ENCODE measurements around the gene KCNJ6. TPM values are rescaled to one million over a fixed set of nuclear protein-coding genes. Genes with fewer than 3 reads are reported as not detected.
"Not testable (repeated sequence)": the region's sequence is repeated elsewhere in the genome, so short reads cannot be mapped to it uniquely, and the experiment has no call there.

Gene KCNJ6
- polyA plus RNA-seq, 3 donors = 0.19 to 0.36 (median 0.25) TPM

DNA sequence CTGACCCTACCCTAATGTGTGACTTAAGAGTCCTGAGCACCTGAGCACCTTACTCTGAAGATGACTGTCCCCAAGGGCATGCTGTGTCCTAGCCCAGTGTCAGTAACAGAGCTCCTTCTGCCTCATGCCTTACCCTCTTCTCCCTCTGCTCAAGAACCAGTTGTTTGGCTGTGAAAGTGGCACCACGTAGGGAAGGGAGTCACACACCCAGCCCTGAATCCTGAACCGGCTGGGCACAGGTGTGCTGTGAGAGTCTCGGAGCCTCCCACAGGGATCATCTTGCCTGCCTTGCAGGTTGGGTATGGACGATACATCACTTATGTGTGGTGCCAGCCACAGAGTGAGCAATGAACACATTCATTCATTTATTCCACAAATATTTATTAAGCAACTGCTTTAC, 329.1 kb downstream of the KCNJ6 start:
- no peak for DNase-seq (ENCODE audit: low read depth in 3 of 3, low spot score in 2 of 3)

DNA sequence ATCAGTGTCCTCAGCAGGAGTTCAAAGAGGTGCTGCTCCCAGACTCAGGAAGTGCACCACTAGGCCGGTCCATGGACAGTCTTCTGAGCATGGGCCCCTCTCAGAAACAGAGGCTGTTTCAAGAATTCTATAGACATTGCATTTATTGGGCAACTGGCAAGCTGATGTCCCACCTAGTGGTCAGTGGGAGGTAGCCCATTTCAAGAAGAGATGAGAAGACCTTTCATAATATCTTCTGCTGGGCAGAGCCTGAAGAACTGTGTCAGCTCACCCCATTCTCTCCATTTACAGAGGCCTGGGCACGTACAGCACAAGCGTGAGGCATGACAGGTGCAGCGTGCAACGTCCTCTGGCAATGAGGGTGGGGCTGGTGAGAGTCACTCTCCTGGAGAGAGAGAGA, 333.7 kb downstream of the KCNJ6 start:
- no peak for DNase-seq (ENCODE audit: low read depth in 3 of 3, low spot score in 2 of 3)

DNA sequence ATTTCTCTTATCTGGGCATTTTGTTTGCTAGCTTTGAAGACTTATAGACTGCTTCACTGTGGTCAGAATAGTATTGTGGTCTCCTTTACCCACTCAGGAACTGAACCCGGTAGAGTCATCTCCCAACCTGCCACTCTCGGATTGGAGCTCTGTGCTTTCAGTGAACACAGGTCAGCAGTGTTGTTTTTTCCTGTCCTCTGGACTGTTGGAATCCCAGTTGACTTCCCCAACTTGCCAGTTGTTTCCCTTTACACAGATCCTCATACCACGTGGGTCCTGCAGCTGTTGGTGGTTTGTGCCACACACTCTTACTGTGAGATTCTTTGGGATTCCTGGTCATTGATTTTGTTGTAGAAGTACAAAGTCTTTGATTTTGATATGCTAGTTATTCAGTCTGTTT, 335.6 kb downstream of the KCNJ6 start:
- DNase-seq (ENCODE audit: low read depth in 3 of 3, low spot score in 2 of 3) = no peak

DNA sequence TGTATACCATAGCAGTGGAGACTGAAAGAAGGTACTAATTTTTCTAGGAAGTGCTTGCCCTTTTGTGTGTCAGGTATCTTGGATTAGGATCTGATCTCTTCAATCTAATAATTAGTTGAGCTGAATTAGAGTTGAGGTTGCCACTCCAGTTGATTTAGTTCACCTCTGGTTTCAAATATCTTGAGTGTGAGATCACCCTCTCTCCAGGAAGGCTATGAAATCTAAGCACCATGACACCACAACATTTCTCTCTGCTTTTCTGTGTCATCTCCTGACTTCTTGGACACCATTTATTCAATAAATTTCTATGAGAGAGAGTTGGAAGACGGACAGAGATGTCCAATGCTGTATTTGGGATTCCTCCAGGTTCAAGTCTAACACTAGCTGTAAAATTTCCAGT, 336.9 kb downstream of the KCNJ6 start:
- DNase-seq (ENCODE audit: low read depth in 3 of 3, low spot score in 2 of 3) = no peak

DNA sequence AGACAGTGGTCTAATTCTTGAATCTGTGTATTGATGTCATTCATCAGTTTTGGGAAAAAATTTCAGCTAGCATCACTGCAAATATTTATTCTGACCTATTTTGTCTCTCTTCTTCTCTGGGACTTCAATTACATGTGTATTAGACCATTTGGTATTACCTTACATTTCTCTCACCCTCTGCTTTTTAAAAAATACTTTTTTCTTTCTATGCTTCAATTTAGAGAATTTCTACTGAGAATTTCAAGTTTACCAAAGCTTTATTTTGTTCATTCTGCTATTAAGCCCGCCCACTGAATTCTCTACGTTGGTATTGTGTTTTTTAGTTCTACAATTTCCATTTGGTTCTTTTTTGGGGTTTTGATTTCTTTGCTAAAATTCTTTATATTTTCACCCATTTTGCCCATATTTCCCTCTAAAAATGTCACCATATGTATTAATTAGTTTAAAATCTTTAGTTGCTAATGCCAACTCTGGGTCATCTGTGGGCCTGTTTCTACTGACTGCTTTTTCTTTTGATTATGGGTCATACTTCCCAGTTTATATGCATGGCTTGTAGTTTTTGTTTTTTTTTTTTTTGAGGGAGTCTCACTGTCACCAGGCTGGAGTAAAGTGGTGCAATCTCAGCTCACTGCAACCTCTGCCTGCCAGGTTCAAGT, 337.7 kb downstream of the KCNJ6 start:
- DNase-seq (ENCODE audit: low read depth in 3 of 3, low spot score in 2 of 3) = no peak

DNA sequence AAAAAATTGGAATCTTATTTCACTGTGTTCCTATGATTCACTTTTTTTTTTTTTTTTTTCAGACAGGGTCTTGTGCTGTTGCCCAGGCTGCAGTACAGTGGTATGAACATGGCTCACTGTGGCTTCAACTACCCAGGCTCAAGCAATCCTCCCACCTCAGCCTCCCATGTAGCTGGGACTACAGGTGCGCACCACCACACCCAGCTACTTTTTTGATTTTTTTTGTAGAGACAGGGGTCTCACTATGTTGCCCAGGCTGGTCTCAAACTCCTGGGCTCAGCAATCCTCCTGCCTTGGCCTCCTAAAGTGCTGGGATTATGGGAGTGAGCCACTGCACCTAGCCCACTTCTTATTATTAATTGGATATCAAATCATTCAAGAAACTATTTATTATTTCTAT, 339.3 kb downstream of the KCNJ6 start:
- not testable (repeated sequence) for DNase-seq (ENCODE audit: low read depth in 3 of 3, low spot score in 2 of 3)

DNA sequence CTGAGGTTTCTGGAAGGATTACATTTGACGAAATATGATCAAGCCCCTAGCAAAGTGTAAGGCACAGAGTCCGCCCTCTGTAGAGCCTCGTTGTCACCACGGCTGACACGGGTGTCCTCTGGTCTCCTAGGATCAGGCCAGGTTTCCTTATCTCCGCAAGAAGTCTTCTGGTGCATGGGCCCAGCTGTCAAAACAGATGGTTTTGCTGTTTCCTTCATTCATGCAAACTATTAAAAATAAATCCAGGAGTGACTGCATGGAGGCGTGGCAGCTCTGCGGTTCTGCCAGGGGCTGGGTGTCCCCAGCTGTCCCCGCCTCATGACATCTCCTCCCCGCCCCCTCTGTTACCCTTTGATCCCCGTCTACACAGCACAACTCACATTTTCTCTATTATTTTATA, 340.7 kb downstream of the KCNJ6 start:
- no peak for DNase-seq (ENCODE audit: low read depth in 3 of 3, low spot score in 2 of 3)

DNA sequence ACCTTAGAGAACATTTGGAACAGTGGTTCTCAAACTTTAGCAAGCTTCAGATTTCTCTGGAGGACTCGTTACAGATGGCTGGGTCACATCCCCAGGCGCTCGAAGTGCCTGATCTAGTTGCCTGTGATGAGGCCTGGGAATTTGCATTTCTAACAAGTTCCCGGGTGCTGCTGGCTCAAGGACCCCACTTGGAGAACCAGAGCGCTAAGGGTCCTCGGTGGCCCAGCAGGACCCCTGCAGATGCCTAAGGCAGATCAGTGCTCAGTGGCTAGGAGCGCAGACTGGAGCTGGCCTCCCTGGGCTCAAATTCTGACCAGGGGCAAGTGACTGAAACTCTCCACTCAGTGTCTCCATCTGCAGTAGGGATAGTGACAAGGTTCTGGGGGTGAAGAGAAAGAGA, 341.5 kb downstream of the KCNJ6 start:
- no peak for DNase-seq (ENCODE audit: low read depth in 3 of 3, low spot score in 2 of 3)

DNA sequence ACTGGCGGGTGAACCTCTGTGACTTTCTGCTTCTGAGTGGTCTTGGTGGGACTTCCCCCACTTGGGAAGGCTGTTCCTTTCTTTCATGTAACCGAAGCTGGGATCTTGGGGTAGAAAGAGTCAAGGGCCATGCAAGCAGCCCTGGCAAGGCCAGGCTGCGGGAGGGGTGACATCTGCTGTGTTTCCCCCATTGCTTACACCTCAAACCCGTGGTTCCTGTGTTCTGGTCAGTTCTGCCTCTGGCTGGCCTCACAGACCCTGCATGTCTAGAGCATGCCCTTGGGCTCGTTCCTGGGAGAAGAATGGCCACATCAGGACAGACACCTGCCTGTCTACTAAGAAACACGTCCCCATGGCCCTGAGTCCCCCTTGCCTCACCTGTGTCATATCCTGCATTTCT, 341.9 kb downstream of the KCNJ6 start:
- DNase-seq (ENCODE audit: low read depth in 3 of 3, low spot score in 2 of 3) = no peak

DNA sequence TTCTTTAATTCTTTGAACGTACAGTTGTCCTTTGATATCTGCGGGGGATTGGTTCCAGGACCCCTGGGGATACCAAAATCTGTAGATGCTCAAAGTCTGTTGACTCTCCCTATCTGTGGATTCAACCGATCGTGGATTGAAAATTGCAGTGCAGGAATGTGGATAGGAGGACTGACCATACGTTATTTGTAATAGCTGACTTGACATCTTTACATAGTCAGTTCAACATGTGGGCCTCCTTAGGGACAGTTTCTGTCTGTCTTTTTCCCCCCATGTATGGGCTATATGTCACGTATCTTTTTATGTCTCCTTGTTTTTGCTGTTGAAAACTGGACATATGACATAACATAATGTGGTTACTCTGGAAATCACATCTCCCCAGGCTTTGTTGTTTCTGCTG, 344.8 kb downstream of the KCNJ6 start:
- DNase-seq (ENCODE audit: low read depth in 3 of 3, low spot score in 2 of 3) = no peak

DNA sequence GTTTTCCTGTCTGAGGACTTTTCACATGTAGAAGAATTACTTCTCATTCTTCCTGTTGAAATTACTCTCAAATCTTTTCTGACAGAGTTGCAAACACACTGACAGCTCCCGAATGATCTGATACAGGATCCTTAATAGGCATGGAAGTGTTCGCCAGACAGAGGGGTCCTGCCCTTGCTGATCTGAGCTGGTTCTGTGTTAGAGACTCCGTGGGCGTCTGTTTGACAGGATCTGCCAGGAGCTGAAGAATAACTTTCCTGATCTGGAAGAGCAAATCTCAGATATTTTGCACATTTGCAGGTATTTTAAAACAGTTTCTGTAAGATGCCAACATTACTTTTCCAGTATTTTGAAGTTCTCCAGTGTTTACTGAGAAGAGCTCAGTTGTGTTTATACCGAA, 347.3 kb downstream of the KCNJ6 start:
- no peak for DNase-seq (ENCODE audit: low read depth in 3 of 3, low spot score in 2 of 3)

DNA sequence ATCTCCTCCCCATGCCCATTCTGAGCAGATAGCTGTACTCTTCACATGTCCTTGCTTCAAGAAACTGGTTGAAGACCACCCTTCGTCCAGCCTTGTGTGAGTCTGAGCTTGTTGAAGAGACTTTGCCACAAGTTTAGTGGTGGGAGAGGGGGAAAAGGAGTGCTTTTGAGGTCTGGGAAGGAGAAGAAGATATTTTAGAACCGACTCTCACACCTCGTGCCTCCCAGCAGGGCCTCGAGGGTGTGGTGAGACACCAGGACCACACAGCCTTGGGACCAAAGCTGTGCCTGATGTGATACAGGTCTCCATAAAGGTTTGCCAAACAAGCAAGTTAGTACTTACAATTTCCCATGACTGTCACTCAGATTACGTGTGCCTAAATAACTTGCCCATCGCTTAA, 347.8 kb downstream of the KCNJ6 start:
- DNase-seq (ENCODE audit: low read depth in 3 of 3, low spot score in 2 of 3) = no peak

DNA sequence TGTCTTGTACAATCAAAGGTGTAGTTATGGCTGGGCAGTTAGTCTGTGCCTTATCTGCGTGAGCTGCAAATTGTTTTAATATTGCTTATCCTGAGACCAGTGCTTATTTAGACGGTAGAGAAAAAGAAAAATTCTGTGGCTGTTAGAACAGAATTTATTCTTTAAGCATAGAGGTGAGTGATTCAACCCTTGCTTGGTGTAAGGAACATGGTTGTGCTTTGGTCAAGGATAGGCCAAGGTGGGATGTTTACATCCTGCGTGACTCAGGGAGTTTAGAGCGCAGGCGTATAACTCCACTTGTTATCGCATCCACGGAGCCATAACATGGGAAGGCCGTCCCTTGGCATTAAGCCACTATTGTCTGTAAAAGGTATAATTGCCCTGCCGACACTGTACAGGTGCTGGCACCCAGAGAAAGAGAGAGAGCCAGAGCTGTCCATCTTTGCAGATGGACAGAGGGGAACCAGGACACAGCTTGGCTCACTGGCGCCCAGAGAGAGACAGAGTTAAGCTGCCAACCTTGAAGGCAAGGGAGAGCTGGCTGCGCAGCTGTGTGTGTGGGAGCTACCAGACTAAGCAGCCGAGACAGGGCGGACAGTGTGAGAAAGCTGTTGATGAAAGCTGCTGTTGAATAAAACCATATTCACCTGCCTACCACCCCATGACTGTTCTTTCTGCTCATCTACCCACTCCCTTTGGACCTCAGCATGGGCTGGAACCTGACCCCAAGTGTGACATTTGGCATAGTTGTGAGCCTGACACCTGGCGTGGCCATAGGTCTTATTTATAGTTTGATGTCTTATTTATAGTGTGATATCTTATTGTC, 349.3 kb downstream of the KCNJ6 start:
- no peak for DNase-seq (ENCODE audit: low read depth in 3 of 3, low spot score in 2 of 3)

DNA sequence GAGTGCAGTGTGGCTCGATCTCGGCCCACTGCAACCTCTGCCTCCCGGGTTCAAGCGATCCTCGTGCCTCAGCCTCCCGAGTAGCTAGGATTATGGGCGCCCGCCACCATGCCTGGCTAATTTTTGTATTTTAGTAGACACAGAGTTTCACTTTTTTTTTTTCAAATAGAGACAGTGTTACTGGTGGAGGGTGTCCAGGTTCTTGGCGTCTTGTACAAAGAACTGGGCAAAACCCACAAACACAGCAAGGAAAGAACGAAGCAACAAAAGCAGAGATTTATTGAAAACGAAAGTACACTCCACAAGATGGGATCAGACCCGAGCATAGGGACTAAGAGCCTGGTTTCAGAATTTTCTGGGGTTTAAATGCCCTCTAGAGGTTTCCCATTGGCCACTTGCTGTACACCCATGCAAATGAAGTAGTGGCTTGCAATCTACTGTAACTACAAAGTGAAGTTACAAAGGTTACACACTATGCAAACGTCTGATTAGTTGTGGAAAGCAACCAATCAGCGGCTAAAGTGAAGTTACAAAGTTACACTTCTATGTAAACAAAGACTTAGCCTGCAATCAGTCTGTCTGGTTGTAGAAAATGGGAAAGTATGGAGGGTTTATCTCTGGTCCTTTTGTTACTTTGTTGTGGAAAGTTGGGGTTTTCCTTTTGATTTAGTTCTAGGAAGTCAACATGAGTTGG, 350.6 kb downstream of the KCNJ6 start:
- DNase-seq (ENCODE audit: low read depth in 3 of 3, low spot score in 2 of 3) = no peak

DNA sequence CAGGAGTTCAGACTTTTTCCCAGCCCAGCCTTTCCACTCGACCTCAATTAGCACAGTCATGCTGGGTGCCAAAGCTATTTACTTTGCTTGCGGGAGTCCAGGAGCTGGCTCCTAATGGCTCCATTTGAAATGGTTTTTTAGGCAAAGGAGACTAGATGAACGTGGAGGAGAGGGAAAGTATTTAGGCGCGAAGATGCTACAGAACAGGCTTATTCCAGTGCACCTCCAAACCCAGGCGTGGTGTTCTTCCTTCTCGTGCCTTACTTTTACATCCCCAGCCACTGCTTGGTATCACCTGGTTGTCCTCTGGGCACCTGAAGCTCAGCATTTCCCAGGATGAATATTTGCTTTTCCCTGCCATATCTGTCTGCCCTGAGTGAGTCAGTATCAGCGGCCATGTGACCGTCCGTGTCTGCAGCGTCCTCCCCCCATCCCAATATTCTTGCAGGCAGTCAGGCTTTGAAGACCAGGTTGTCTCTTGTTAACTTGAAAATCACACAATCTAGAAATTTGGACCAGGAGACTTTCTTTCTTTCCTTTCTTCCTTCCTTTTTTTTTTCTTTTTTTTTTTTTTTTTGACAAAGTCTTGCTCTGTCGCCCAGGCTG, 351.2 kb downstream of the KCNJ6 start:
- DNase-seq (ENCODE audit: low read depth in 3 of 3, low spot score in 2 of 3) = no peak

DNA sequence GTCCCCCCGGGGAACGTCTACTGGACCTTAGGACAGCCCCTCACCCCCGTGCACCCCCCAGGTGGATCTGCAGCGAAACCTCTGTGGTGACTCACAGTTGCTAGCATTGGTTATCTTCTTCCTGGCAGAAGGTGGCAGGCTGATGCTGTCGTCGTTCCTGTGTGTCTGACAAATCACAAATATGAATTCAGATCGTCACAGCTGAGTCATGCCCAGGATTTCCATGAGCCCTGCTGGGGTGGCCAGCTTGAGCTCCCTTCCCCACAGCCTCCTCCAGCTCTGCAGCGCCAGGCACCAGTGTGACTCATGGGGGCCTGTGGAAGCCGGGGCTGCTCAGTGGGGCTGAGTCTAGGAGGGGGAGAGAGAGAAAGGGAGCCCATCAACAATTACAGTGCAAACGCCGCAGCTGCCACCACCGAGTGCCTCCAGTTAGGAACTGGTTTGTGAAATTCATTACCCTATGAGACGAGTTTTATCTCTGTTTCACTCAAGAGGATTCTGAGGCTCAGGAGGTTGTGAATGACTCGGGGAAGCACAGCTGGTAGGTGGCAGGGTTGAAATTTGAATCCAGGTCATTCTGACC, 351.8 kb downstream of the KCNJ6 start:
- DNase-seq (ENCODE audit: low read depth in 3 of 3, low spot score in 2 of 3) = no peak

DNA sequence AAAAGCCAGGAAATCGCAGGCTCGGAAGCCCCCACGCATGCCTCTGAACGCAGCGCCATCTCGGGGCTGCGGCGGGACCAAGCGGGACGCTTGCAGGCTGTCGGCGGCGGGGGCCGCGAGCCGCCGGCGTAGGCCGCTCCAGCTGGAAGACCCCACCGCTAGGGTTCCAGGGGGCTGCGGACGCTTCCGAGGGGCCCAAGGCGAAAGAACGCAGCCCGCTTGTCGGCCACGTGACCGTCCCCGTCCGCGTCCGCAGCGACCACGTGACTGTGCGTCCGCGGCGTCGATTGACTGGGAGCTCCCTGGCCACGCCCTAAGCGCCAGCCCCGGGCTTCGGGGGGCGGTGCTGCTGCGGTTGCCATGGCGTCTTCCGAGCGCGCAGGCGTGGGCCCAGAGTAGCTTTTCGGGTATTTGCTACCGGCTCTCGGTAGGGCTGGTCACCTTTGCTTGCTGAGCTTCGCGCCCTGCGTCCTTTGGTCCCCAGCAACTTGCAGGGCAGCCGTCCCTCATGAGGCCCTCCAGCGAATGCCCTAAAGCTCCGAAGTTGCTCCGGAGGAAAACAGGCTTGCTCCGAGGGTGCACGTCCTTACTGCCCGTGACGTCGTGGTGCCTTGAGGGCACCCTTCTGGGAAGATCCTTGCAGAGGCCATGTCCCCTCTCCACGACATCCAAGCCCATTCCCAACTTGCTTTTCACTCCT, 352.5 kb downstream of the KCNJ6 start:
- peak; percentile 75 to 84 (median 79) for DNase-seq (ENCODE audit: low read depth in 3 of 3, low spot score in 2 of 3)

DNA sequence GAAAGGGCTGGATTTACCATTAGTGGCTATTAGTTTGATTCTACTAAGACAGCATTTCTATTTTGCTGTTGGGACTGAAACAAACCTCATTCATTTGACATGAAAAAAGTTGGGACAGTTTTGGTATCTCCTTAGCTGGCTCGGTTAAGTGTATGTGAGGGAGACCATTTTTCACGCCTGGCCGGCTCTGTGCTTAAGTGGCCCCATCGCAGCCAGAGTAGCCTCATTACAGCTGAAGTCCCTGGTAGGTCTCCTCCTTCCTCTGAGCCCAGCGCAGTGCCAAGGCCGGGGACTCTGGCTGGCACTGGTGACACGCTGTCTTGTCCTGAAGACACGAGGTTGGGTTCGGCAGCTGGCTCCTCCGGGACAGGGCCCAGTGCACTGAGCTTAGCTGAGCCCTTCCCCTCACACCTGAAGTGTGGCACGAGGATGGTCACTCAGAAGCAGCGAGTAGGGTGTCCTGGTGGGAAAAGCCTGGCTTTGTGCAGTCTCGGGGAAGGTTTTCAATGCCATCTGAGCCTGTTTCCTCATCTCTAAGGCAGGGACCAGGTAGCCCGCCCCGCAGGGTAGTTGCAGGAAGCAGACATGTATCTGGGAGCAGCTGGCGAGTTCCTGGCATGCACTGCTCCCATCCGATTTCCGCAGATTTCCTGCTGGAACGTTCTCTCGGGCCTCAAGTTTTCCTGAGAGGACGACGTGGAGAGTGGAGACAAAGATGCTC, 353.2 kb downstream of the KCNJ6 start:
- no peak for DNase-seq (ENCODE audit: low read depth in 3 of 3, low spot score in 2 of 3)
